ENCODE measurements around the gene ARHGEF28.

GRCh38 chr5:73666891-73667290 is 40.9 kb downstream of the ARHGEF28 start:
- TF ChIP-seq CTCF (IDR thresholded peaks at IDR 0.05; ENCODE audit: poor library complexity) (no peak), EZH2 (IDR thresholded peaks at IDR 0.05; ENCODE audit: borderline replicate concordance) (no peak), EZH2phosphoT487 (IDR thresholded peaks at IDR 0.05; ENCODE audit: low read depth, severe bottlenecking, unreplicated experiment) (no peak)
